OCI-LY3 (cell line): ENCODE data around the gene NIPBL.

Experiments
- H2AFZ ChIP-seq: fragments of 200-600, 300-600 bp; shearing (Covaris generic); 2 replicates; pipeline ENCODE4 v1.6.0; 2014; ENCODE audit warnings: antibody characterized with exemption, low read depth, low read length
- H3K27ac ChIP-seq: fragments of 200-600, 300-600 bp; sonication (generic); 2 replicates; pipeline ENCODE4 v1.5.1; 2014; ENCODE audit warnings: mild to moderate bottlenecking, low read length, moderate library complexity, mixed read lengths
- H3K27me3 ChIP-seq: fragments of 200-600, 300-600 bp; sonication (generic); 2 replicates; pipeline ENCODE4 v1.6.1; 2014; ENCODE audit warnings: low read depth, low read length, mixed read lengths
- H3K36me3 ChIP-seq: fragments of 200-600, 300-600 bp; sonication (generic); replicated peaks from 2 replicates; pipeline ENCODE3; 2014; ENCODE audit warnings: low read depth, low read length, mixed read lengths
- H3K4me1 ChIP-seq: fragments of 300-600, 200-600 bp; sonication (generic); 2 replicates; pipeline ENCODE4 v1.6.1; 2014; ENCODE audit warnings: low read length, mixed read lengths
- H3K4me2 ChIP-seq: fragments of 200-600, 300-600 bp; sonication (generic); 2 replicates; pipeline ENCODE4 v1.6.1; 2014; ENCODE audit warnings: low read length, mixed read lengths
- H3K4me3 ChIP-seq: fragments of 300-600, 200-600 bp; sonication (generic); 2 replicates; pipeline ENCODE4 v1.5.1; 2014; ENCODE audit warnings: antibody characterized with exemption, mild to moderate bottlenecking, low read length, moderate library complexity
- H3K79me2 ChIP-seq: fragments of 300-600, 200-600 bp; shearing (Covaris generic); 2 replicates; pipeline ENCODE4 v1.6.1; 2014; ENCODE audit warnings: mild to moderate bottlenecking, low read length, mixed read lengths
- H3K9ac ChIP-seq: fragments of 300-600, 200-600 bp; shearing (Covaris generic); 2 replicates; pipeline ENCODE4 v1.6.0; 2014; ENCODE audit warnings: mild to moderate bottlenecking, low read length, moderate library complexity
- H3K9me3 ChIP-seq: fragments of 200-600, 300-600 bp; shearing (Covaris generic); 2 replicates; pipeline ENCODE4 v1.6.1; 2014; ENCODE audit warnings: low read length, mixed read lengths; ENCODE audit not compliant: insufficient read depth
- H4K20me1 ChIP-seq: fragments of 200-600, 300-600 bp; sonication (generic); 2 replicates; pipeline ENCODE4 v1.6.1; 2016; ENCODE audit warnings: low read length, mixed read lengths; ENCODE audit not compliant: insufficient read depth
- EZH2phosphoT487 ChIP-seq: fragments of 200-600 bp; shearing (Covaris generic); IDR thresholded peaks from 2 replicates; pipeline ENCODE4 v1.6.1; 2018; ENCODE audit warnings: antibody characterized with exemption, mixed run types, low read depth
- TF ChIP-seq, protein P1 (sequence below): fragments of 200-600, 300-600 bp; sonication (generic); IDR thresholded peaks from 2 replicates; pipeline ENCODE4 v1.5.1; 2014; ENCODE audit warnings: antibody characterized with exemption, low read length, low read depth

NIPBL gene

DNA sequence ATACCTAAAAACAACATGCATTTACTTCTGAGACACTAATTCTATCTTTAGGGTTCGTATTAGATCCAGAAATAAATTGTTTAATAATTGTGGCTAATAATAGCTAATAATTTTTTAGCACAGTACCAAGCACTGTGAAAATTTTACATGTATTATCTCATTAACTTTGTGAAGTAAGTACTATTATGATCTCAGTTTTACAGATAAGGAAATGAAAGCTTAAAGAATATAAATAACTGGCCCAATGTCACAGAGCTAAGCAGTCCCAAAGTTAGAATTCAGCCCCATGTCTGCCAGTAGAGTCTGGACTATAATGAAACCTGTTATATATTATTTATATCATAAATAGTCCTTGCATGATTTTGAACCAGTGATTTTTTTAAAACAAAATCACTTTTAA, 163.3 kb downstream of the NIPBL start:
- H3K4me3 ChIP-seq: no peak overlapping the region
- H3K9ac ChIP-seq: no peak overlapping the region
- H3K79me2 ChIP-seq: no peaks in the 10 kb centered on the region
- H3K9me3 ChIP-seq: no peaks in the 10 kb centered on the region
- no peak overlapping the region for H3K27ac ChIP-seq
- no peak overlapping the region for H3K4me2 ChIP-seq
- TF ChIP-seq EZH2phosphoT487: no peak
- peaks cover 2% of the 10 kb centered on the region for H3K36me3 ChIP-seq
- no peaks in the 10 kb centered on the region for H3K4me1 ChIP-seq
- H3K27me3 ChIP-seq: no peaks in the 10 kb centered on the region
- no peak overlapping the region for H2AFZ ChIP-seq
- no peaks in the 10 kb centered on the region for H4K20me1 ChIP-seq

DNA sequence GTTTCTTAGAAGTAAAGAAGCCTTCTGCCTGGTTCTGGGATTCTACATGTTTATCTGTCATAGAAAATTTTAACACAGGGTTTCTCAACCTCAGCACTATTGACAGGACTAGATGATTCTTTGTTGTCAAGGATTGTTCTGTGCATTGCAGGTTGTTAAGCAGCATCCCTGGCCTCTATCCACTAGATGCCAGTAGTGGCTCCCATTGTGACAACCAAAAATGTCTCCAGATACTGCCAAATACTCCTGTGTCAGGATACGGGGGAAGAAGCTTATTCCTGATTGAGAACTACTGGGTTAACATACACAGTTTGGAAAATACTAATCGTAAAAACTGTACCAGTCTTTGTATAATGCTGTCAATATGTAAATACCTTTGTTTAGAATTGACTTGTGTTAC, 167.1 kb downstream of the NIPBL start:
- Histone ChIP-seq H3K9ac (no peak overlapping the region), H3K27me3 (no peaks in the 10 kb centered on the region), H2AFZ (no peak overlapping the region), H3K4me1 (no peaks in the 10 kb centered on the region), H4K20me1 (no peaks in the 10 kb centered on the region), H3K4me3 (no peak overlapping the region), H3K9me3 (no peaks in the 10 kb centered on the region), H3K36me3 (peaks cover 2% of the 10 kb centered on the region), H3K27ac (no peak overlapping the region), H3K79me2 (no peaks in the 10 kb centered on the region), H3K4me2 (no peak overlapping the region)
- TF ChIP-seq, protein P1, sequence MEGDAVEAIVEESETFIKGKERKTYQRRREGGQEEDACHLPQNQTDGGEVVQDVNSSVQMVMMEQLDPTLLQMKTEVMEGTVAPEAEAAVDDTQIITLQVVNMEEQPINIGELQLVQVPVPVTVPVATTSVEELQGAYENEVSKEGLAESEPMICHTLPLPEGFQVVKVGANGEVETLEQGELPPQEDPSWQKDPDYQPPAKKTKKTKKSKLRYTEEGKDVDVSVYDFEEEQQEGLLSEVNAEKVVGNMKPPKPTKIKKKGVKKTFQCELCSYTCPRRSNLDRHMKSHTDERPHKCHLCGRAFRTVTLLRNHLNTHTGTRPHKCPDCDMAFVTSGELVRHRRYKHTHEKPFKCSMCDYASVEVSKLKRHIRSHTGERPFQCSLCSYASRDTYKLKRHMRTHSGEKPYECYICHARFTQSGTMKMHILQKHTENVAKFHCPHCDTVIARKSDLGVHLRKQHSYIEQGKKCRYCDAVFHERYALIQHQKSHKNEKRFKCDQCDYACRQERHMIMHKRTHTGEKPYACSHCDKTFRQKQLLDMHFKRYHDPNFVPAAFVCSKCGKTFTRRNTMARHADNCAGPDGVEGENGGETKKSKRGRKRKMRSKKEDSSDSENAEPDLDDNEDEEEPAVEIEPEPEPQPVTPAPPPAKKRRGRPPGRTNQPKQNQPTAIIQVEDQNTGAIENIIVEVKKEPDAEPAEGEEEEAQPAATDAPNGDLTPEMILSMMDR: no peak
- no peak for TF ChIP-seq EZH2phosphoT487

DNA sequence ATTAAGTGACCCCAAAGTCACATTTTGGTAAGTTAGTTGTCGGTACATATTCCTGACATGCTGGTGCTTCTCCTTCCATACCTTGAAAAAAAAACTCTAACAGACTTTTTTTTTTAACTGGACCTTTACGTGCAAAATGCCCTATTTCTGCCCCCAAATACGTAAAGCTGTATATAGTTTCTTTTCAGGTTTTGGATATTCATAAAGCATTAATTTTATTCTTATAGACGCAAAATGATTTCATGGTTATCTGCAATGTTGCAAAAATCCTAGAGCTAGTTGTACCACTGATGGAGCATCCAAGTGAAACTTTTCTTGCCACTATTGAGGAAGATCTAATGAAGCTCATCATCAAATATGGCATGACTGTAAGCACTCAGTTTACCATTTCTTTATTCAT, 167.6 kb downstream of the NIPBL start:
- H2AFZ ChIP-seq: no peak overlapping the region
- no peaks in the 10 kb centered on the region for H3K9me3 ChIP-seq
- peaks cover 6% of the 10 kb centered on the region for H3K36me3 ChIP-seq
- no peaks in the 10 kb centered on the region for H4K20me1 ChIP-seq
- no peaks in the 10 kb centered on the region for H3K4me1 ChIP-seq
- H3K4me3 ChIP-seq: no peak overlapping the region
- no peak overlapping the region for H3K27ac ChIP-seq
- H3K27me3 ChIP-seq: no peaks in the 10 kb centered on the region
- no peak overlapping the region for H3K9ac ChIP-seq
- no peaks in the 10 kb centered on the region for H3K79me2 ChIP-seq
- TF ChIP-seq, protein P1: no peak
- TF ChIP-seq EZH2phosphoT487: no peak
- H3K4me2 ChIP-seq: no peak overlapping the region

DNA sequence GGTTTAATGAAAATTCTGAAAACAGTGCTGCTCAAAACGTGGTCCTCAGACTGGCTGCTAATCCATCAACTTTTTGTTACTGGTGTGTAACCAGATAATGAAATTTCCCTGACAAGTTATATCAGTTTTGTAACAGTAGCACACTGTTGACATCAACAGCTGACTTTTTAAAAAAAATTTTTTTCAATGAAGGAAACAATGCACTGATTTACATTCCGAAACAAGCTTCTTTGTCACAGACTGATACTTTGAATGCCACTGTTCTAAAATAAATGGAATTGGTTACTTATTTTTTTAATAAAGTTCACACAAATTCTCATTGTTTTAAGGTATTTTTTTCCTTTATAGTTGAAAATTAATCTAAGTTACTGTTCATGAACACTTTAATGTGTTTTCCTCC, 169.1 kb downstream of the NIPBL start:
- H3K79me2 ChIP-seq: no peaks in the 10 kb centered on the region
- H3K27me3 ChIP-seq: no peaks in the 10 kb centered on the region
- H3K4me3 ChIP-seq: no peak overlapping the region
- no peak overlapping the region for H3K4me2 ChIP-seq
- H3K9me3 ChIP-seq: no peaks in the 10 kb centered on the region
- H3K27ac ChIP-seq: no peak overlapping the region
- H4K20me1 ChIP-seq: no peaks in the 10 kb centered on the region
- no peaks in the 10 kb centered on the region for H3K4me1 ChIP-seq
- TF ChIP-seq, protein P1: no peak
- no peak for TF ChIP-seq EZH2phosphoT487
- H3K9ac ChIP-seq: no peak overlapping the region
- no peak overlapping the region for H2AFZ ChIP-seq
- H3K36me3 ChIP-seq: peaks cover 14% of the 10 kb centered on the region

DNA sequence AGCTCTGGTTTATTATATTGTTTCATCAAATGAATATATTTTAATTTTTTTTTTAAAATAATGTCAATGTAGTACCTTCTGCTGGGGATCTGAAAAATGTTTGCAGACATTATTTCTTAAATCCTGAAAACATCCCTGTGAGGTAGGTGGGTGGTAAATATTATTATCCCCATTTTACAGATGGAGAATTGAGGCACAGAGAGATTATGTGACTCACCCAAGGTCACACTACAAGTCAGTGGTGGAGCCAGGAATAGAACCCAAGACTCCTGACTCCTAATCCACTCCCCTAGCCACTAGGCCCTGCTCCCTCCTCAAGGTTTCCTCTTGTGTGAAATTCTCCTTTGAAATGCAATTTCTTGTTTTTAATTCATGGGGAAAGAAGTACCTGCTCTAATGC, 171.4 kb downstream of the NIPBL start:
- H4K20me1 ChIP-seq: no peaks in the 10 kb centered on the region
- no peak overlapping the region for H3K4me2 ChIP-seq
- no peak overlapping the region for H3K4me3 ChIP-seq
- H3K36me3 ChIP-seq: peaks cover 14% of the 10 kb centered on the region
- no peaks in the 10 kb centered on the region for H3K79me2 ChIP-seq
- H3K27ac ChIP-seq: no peak overlapping the region
- H3K9ac ChIP-seq: no peak overlapping the region
- H3K27me3 ChIP-seq: no peaks in the 10 kb centered on the region
- H3K9me3 ChIP-seq: no peaks in the 10 kb centered on the region
- TF ChIP-seq, protein P1: no peak
- no peak for TF ChIP-seq EZH2phosphoT487
- no peak overlapping the region for H2AFZ ChIP-seq
- no peaks in the 10 kb centered on the region for H3K4me1 ChIP-seq
